ENCODE data around the gene MCFD2. TPM values are rescaled to one million over a fixed set of nuclear protein-coding genes. Genes with fewer than 3 reads are reported as not detected.

MCFD2 gene
- total RNA-seq, 1 experiment from 2014 or later, result 90.5 TPM

DNA sequence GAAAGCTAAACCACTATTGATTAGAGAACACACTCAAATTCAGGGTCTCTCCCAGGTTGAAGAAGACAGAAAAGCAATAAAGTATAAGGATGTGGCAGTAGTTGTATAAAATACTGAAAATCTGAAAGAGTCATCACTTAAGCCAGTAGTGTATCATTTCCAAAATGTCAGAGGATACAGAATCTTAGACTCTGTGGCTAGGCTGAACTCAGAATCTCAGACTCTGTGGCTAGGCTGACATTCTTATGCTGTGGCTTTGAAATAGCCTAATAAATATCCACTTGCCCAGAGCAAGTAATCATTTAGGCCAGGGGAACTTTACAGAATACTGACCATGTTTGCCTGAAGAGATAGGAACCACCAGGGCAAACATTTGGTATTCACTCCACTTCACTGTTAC is 13.1 kb downstream of the MCFD2 start:
- H3K9me3 ChIP-seq (ENCODE audit: low read depth, low read length, poor library complexity, severe bottlenecking), result no peaks in the 10 kb centered on the region
- H3K27me3 ChIP-seq (replicated peaks; ENCODE audit: insufficient read depth, low read depth, low read length, poor library complexity), result no peaks in the 10 kb centered on the region
- TF ChIP-seq EZH2 (IDR thresholded peaks at IDR 0.05; ENCODE audit: borderline replicate concordance, low read depth, low read length, poor library complexity, severe bottlenecking), result no peak
- TF ChIP-seq CTCF (conservative IDR thresholded peaks at IDR 0.05; ENCODE audit: low read depth, low read length), result no peak
- ChIA-PET POLR2A (ENCODE audit: low non-redundant PET) (no interaction called here), CTCF (no interaction called here)
- no peaks in the 10 kb centered on the region for H3K4me1 ChIP-seq (ENCODE audit: insufficient read depth, low read length, poor library complexity, severe bottlenecking)
- BruUV-seq (replicated peaks), result no TSS peak
- peaks cover 23% of the 10 kb centered on the region for H3K36me3 ChIP-seq (ENCODE audit: insufficient read depth, low read length, poor library complexity, severe bottlenecking)
- no peak overlapping the region for H3K27ac ChIP-seq (ENCODE audit: low read depth, low read length, poor library complexity, severe bottlenecking)
- intact Hi-C loops (cut with micrococcal nuclease; ENCODE audit: unreplicated experiment), result no loop called here
- DNase-seq (ENCODE audit: low spot score), result no peak
- H3K4me3 ChIP-seq (ENCODE audit: low read depth, low read length, poor library complexity, severe bottlenecking), result no peak overlapping the region

DNA sequence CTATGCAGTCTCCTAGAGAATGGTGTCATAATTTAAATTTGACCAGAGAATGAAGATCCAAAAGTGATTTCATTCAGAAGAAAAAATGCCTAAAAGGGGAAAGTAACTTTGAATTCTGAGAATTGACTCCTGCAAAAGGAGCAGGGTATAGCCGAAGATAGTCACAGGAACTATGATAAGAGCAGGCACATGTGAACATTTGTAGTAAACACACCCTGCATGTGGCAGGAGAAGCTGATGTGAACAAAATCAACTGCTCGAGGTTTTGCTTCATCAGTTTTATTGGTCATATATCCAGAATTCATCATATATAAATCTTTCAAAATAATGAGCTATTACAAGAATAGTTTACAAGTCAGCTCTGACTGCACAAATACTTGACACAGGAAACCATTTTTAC is 14.0 kb downstream of the MCFD2 start:
- TF ChIP-seq CTCF (conservative IDR thresholded peaks at IDR 0.05; ENCODE audit: low read depth, low read length) (no peak), EZH2 (IDR thresholded peaks at IDR 0.05; ENCODE audit: borderline replicate concordance, low read depth, low read length, poor library complexity, severe bottlenecking) (no peak)
- H3K4me1 ChIP-seq (ENCODE audit: insufficient read depth, low read length, poor library complexity, severe bottlenecking), result no peaks in the 10 kb centered on the region
- no peak overlapping the region for H3K27ac ChIP-seq (ENCODE audit: low read depth, low read length, poor library complexity, severe bottlenecking)
- no peak for DNase-seq (ENCODE audit: low spot score)
- no peaks in the 10 kb centered on the region for H3K27me3 ChIP-seq (replicated peaks; ENCODE audit: insufficient read depth, low read depth, low read length, poor library complexity)
- no TSS peak for BruUV-seq (replicated peaks)
- CTCF ChIA-PET, result no interaction called here
- intact Hi-C loops (cut with micrococcal nuclease; ENCODE audit: unreplicated experiment), result no loop called here
- POLR2A ChIA-PET (ENCODE audit: low non-redundant PET), result no interaction called here
- no peak overlapping the region for H3K4me3 ChIP-seq (ENCODE audit: low read depth, low read length, poor library complexity, severe bottlenecking)
- no peaks in the 10 kb centered on the region for H3K9me3 ChIP-seq (ENCODE audit: low read depth, low read length, poor library complexity, severe bottlenecking)
- peaks cover 14% of the 10 kb centered on the region for H3K36me3 ChIP-seq (ENCODE audit: insufficient read depth, low read length, poor library complexity, severe bottlenecking)

DNA sequence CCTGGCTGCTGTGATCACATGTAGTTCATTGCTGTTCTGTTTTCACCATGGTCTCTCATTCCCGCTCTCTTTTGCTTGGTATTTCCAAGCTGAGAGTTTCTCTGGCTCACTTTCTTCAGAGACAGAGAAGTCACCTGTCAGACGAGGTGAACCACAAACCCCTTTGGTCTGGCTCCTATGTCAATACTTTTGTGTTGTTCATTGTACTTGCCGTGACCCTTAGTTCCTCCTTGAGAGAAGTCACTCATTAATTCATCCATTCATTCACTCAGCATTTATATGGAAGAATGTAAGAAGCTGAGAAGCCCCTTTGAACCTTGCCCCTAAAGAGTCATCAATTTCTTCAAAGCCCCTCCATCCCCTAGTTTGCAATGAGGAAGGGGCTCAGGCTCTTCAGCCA is 15.2 kb downstream of the MCFD2 start:
- DNase-seq (ENCODE audit: low spot score), result no peak
- Histone ChIP-seq H3K27ac (ENCODE audit: low read depth, low read length, poor library complexity, severe bottlenecking) (no peak overlapping the region), H3K9me3 (ENCODE audit: low read depth, low read length, poor library complexity, severe bottlenecking) (no peaks in the 10 kb centered on the region), H3K36me3 (ENCODE audit: insufficient read depth, low read length, poor library complexity, severe bottlenecking) (peaks cover 4% of the 10 kb centered on the region), H3K4me1 (ENCODE audit: insufficient read depth, low read length, poor library complexity, severe bottlenecking) (no peaks in the 10 kb centered on the region), H3K27me3 (replicated peaks; ENCODE audit: insufficient read depth, low read depth, low read length, poor library complexity) (no peaks in the 10 kb centered on the region), H3K4me3 (ENCODE audit: low read depth, low read length, poor library complexity, severe bottlenecking) (no peak overlapping the region)
- no TSS peak for BruUV-seq (replicated peaks)
- ChIA-PET CTCF (no interaction called here), POLR2A (ENCODE audit: low non-redundant PET) (no interaction called here)
- no peak for TF ChIP-seq CTCF (conservative IDR thresholded peaks at IDR 0.05; ENCODE audit: low read depth, low read length)
- TF ChIP-seq EZH2 (IDR thresholded peaks at IDR 0.05; ENCODE audit: borderline replicate concordance, low read depth, low read length, poor library complexity, severe bottlenecking), result no peak
- intact Hi-C loops (cut with micrococcal nuclease; ENCODE audit: unreplicated experiment), result no loop called here

All from A673 (cell line).